DOHH2 (cell line): ENCODE data around the gene CRYGN.

Experiments
- EZH2phosphoT487 ChIP-seq: fragments of 200-600 bp; sonication (generic); IDR thresholded peaks from 2 replicates; pipeline ENCODE4 v1.6.1; 2017; ENCODE audit warnings: borderline replicate concordance, mild to moderate bottlenecking, antibody characterized with exemption, low read length, moderate library complexity, mixed read lengths
- TF ChIP-seq, protein P1 (sequence below): fragments of 200-600 bp; sonication (generic); IDR thresholded peaks from one replicate; pipeline ENCODE4 v1.5.1; 2014; ENCODE audit warnings: antibody characterized with exemption, mild to moderate bottlenecking, low read depth, low read length; ENCODE audit not compliant: poor library complexity, severe bottlenecking

GRCh38 chr7:151487228-151487627 is 47.3 kb upstream of the CRYGN start:
- TF ChIP-seq, protein P1, sequence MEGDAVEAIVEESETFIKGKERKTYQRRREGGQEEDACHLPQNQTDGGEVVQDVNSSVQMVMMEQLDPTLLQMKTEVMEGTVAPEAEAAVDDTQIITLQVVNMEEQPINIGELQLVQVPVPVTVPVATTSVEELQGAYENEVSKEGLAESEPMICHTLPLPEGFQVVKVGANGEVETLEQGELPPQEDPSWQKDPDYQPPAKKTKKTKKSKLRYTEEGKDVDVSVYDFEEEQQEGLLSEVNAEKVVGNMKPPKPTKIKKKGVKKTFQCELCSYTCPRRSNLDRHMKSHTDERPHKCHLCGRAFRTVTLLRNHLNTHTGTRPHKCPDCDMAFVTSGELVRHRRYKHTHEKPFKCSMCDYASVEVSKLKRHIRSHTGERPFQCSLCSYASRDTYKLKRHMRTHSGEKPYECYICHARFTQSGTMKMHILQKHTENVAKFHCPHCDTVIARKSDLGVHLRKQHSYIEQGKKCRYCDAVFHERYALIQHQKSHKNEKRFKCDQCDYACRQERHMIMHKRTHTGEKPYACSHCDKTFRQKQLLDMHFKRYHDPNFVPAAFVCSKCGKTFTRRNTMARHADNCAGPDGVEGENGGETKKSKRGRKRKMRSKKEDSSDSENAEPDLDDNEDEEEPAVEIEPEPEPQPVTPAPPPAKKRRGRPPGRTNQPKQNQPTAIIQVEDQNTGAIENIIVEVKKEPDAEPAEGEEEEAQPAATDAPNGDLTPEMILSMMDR = no peak
- no peak for TF ChIP-seq EZH2phosphoT487
